ENCODE data around the gene KLC1. TPM values are rescaled to one million over a fixed set of nuclear protein-coding genes. Genes with fewer than 3 reads are reported as not detected.

The KLC1 gene
- total RNA-seq, 1 donor from 2014 or later: 148 TPM

- Mint-ChIP-seq H3K4me1 (ENCODE audit: low read depth) (no peaks in the 10 kb centered on the region), H3K9me3 (no peaks in the 10 kb centered on the region), H3K27me3 (ENCODE audit: insufficient read depth) (no peaks in the 10 kb centered on the region), H3K27ac (no peak overlapping the region), H3K4me3 (no peak overlapping the region), H3K36me3 (ENCODE audit: low read depth) (peaks cover 25% of the 10 kb centered on the region)
- intact Hi-C loops (cut with micrococcal nuclease): no loop called here
- DNase-seq (ENCODE audit: low spot score): no peak
Observed at GRCh38 chr14:103654619-103655018, 25.6 kb downstream of the KLC1 start.

- Mint-ChIP-seq H3K27ac (peak overlapping the region; percentile 11), H3K4me3 (no peak overlapping the region), H3K27me3 (ENCODE audit: insufficient read depth) (no peaks in the 10 kb centered on the region), H3K9me3 (no peaks in the 10 kb centered on the region), H3K36me3 (ENCODE audit: low read depth) (peaks cover 30% of the 10 kb centered on the region), H3K4me1 (ENCODE audit: low read depth) (no peaks in the 10 kb centered on the region)
- intact Hi-C loops (cut with micrococcal nuclease): no loop called here
- no peak for DNase-seq (ENCODE audit: low spot score)
Observed at GRCh38 chr14:103656031-103656755, 27.2 kb downstream of the KLC1 start.

- Mint-ChIP-seq H3K36me3 (ENCODE audit: low read depth) (peaks cover 34% of the 10 kb centered on the region), H3K4me3 (no peak overlapping the region), H3K27me3 (ENCODE audit: insufficient read depth) (no peaks in the 10 kb centered on the region), H3K27ac (no peak overlapping the region), H3K9me3 (no peaks in the 10 kb centered on the region), H3K4me1 (ENCODE audit: low read depth) (no peaks in the 10 kb centered on the region)
- no peak for DNase-seq (ENCODE audit: low spot score)
- intact Hi-C loops (cut with micrococcal nuclease): no loop called here
Observed at GRCh38 chr14:103656756-103657133, 27.7 kb downstream of the KLC1 start.

- intact Hi-C loops (cut with micrococcal nuclease): no loop called here
- no peak overlapping the region for H3K27ac Mint-ChIP-seq
- H3K9me3 Mint-ChIP-seq: no peaks in the 10 kb centered on the region
- DNase-seq (ENCODE audit: low spot score): no peak
- no peaks in the 10 kb centered on the region for H3K27me3 Mint-ChIP-seq (ENCODE audit: insufficient read depth)
- H3K36me3 Mint-ChIP-seq (ENCODE audit: low read depth): peaks cover 38% of the 10 kb centered on the region
- H3K4me3 Mint-ChIP-seq: no peak overlapping the region
- H3K4me1 Mint-ChIP-seq (ENCODE audit: low read depth): no peaks in the 10 kb centered on the region
Observed at GRCh38 chr14:103657471-103657870, 28.5 kb downstream of the KLC1 start.

GRCh38 chr14:103659631-103660030, 30.6 kb downstream of the KLC1 start:
- no peaks in the 10 kb centered on the region for H3K9me3 Mint-ChIP-seq
- no peaks in the 10 kb centered on the region for H3K27me3 Mint-ChIP-seq (ENCODE audit: insufficient read depth)
- no peak overlapping the region for H3K27ac Mint-ChIP-seq
- H3K4me1 Mint-ChIP-seq (ENCODE audit: low read depth): no peaks in the 10 kb centered on the region
- intact Hi-C loops (cut with micrococcal nuclease): no loop called here
- no peak for DNase-seq (ENCODE audit: low spot score)
- peaks cover 37% of the 10 kb centered on the region for H3K36me3 Mint-ChIP-seq (ENCODE audit: low read depth)
- no peak overlapping the region for H3K4me3 Mint-ChIP-seq

- Mint-ChIP-seq H3K9me3 (no peaks in the 10 kb centered on the region), H3K4me1 (ENCODE audit: low read depth) (no peaks in the 10 kb centered on the region), H3K36me3 (ENCODE audit: low read depth) (peaks cover 29% of the 10 kb centered on the region), H3K27ac (no peak overlapping the region), H3K27me3 (ENCODE audit: insufficient read depth) (no peaks in the 10 kb centered on the region), H3K4me3 (no peak overlapping the region)
- intact Hi-C loops (cut with micrococcal nuclease): no loop called here
- DNase-seq (ENCODE audit: low spot score): no peak
Observed at GRCh38 chr14:103662029-103662428, 33.0 kb downstream of the KLC1 start.

- no peaks in the 10 kb centered on the region for H3K4me1 Mint-ChIP-seq (ENCODE audit: low read depth)
- no peaks in the 10 kb centered on the region for H3K27me3 Mint-ChIP-seq (ENCODE audit: insufficient read depth)
- no peak for DNase-seq (ENCODE audit: low spot score)
- no peak overlapping the region for H3K4me3 Mint-ChIP-seq
- intact Hi-C loops (cut with micrococcal nuclease): no loop called here
- no peaks in the 10 kb centered on the region for H3K9me3 Mint-ChIP-seq
- no peak overlapping the region for H3K27ac Mint-ChIP-seq
- peaks cover 24% of the 10 kb centered on the region for H3K36me3 Mint-ChIP-seq (ENCODE audit: low read depth)
Observed at GRCh38 chr14:103662591-103662990, 33.6 kb downstream of the KLC1 start.

GRCh38 chr14:103663506-103663905, 34.5 kb downstream of the KLC1 start:
- no peaks in the 10 kb centered on the region for H3K4me1 Mint-ChIP-seq (ENCODE audit: low read depth)
- no peak overlapping the region for H3K4me3 Mint-ChIP-seq
- no peaks in the 10 kb centered on the region for H3K27me3 Mint-ChIP-seq (ENCODE audit: insufficient read depth)
- H3K36me3 Mint-ChIP-seq (ENCODE audit: low read depth): peaks cover 21% of the 10 kb centered on the region
- no peaks in the 10 kb centered on the region for H3K9me3 Mint-ChIP-seq
- intact Hi-C loops (cut with micrococcal nuclease): no loop called here
- H3K27ac Mint-ChIP-seq: no peak overlapping the region
- no peak for DNase-seq (ENCODE audit: low spot score)

GRCh38 chr14:103667671-103668070, 38.7 kb downstream of the KLC1 start:
- intact Hi-C loops (cut with micrococcal nuclease): no loop called here
- Mint-ChIP-seq H3K4me1 (ENCODE audit: low read depth) (no peaks in the 10 kb centered on the region), H3K27me3 (ENCODE audit: insufficient read depth) (no peaks in the 10 kb centered on the region), H3K4me3 (no peak overlapping the region), H3K36me3 (ENCODE audit: low read depth) (peaks cover 27% of the 10 kb centered on the region), H3K9me3 (no peaks in the 10 kb centered on the region), H3K27ac (no peak overlapping the region)
- no peak for DNase-seq (ENCODE audit: low spot score)

- intact Hi-C loops (cut with micrococcal nuclease): no loop called here
- Mint-ChIP-seq H3K4me1 (ENCODE audit: low read depth) (no peaks in the 10 kb centered on the region), H3K36me3 (ENCODE audit: low read depth) (peaks cover 30% of the 10 kb centered on the region), H3K9me3 (no peaks in the 10 kb centered on the region), H3K27ac (no peak overlapping the region), H3K27me3 (ENCODE audit: insufficient read depth) (no peaks in the 10 kb centered on the region), H3K4me3 (no peak overlapping the region)
- no peak for DNase-seq (ENCODE audit: low spot score)
Observed at GRCh38 chr14:103668117-103668516, 39.1 kb downstream of the KLC1 start.

GRCh38 chr14:103669370-103669769, 40.4 kb downstream of the KLC1 start:
- Mint-ChIP-seq H3K36me3 (ENCODE audit: low read depth) (peaks cover 34% of the 10 kb centered on the region), H3K4me1 (ENCODE audit: low read depth) (no peaks in the 10 kb centered on the region), H3K9me3 (no peaks in the 10 kb centered on the region), H3K27ac (no peak overlapping the region), H3K27me3 (ENCODE audit: insufficient read depth) (no peaks in the 10 kb centered on the region), H3K4me3 (no peak overlapping the region)
- intact Hi-C loops (cut with micrococcal nuclease): no loop called here
- DNase-seq (ENCODE audit: low spot score): no peak

GRCh38 chr14:103671911-103672310, 42.9 kb downstream of the KLC1 start:
- DNase-seq (ENCODE audit: low spot score): no peak
- Mint-ChIP-seq H3K4me3 (no peak overlapping the region), H3K27me3 (ENCODE audit: insufficient read depth) (no peaks in the 10 kb centered on the region), H3K9me3 (no peaks in the 10 kb centered on the region), H3K27ac (no peak overlapping the region), H3K36me3 (ENCODE audit: low read depth) (peaks cover 50% of the 10 kb centered on the region), H3K4me1 (ENCODE audit: low read depth) (peaks cover 4% of the 10 kb centered on the region)
- intact Hi-C loops (cut with micrococcal nuclease): no loop called here

- Mint-ChIP-seq H3K27me3 (ENCODE audit: insufficient read depth) (no peaks in the 10 kb centered on the region), H3K36me3 (ENCODE audit: low read depth) (peaks cover 57% of the 10 kb centered on the region), H3K4me3 (no peak overlapping the region), H3K4me1 (ENCODE audit: low read depth) (peaks cover 7% of the 10 kb centered on the region), H3K9me3 (no peaks in the 10 kb centered on the region), H3K27ac (no peak overlapping the region)
- intact Hi-C loops (cut with micrococcal nuclease): no loop called here
- no peak for DNase-seq (ENCODE audit: low spot score)
Observed at GRCh38 chr14:103675957-103676356, 46.9 kb downstream of the KLC1 start.
